Fibroblast of lung (primary cell): ENCODE results near the gene TXNIP. TPM values are rescaled to one million over a fixed set of nuclear protein-coding genes. Genes with fewer than 3 reads are reported as not detected.

Source experiments
- DNase-seq, 2 donors: peaks; one replicate each; pipeline versions ENCODE4 v3.0.0 to v3.0.0-alpha.2; 2010; ENCODE audit warnings: low read depth in 2 of 2
- H2AFZ ChIP-seq: 2 replicates; pipeline ENCODE4 v1.5.1; 2012; ENCODE audit warnings: low read length, control low read depth, inconsistent platforms
- H3K27ac ChIP-seq: 2 replicates; pipeline ENCODE4 v1.5.1; 2011; ENCODE audit warnings: low read length, control low read depth; ENCODE audit not compliant: insufficient read depth
- H3K27me3 ChIP-seq: 2 replicates; pipeline ENCODE4 v1.5.1; 2011; ENCODE audit warnings: mild to moderate bottlenecking, low read length; ENCODE audit not compliant: control insufficient read depth, insufficient read depth
- H3K36me3 ChIP-seq: 2 replicates; pipeline ENCODE4 v1.5.1; 2011; ENCODE audit warnings: low read length; ENCODE audit not compliant: control insufficient read depth, insufficient read depth
- H3K4me1 ChIP-seq: 2 replicates; pipeline ENCODE4 v1.5.1; 2011; ENCODE audit warnings: low read length; ENCODE audit not compliant: control insufficient read depth, insufficient read depth; ENCODE audit errors: extremely low read depth
- H3K4me2 ChIP-seq: 2 replicates; pipeline ENCODE4 v1.5.1; 2011; ENCODE audit warnings: low read length, control low read depth; ENCODE audit not compliant: insufficient read depth; ENCODE audit errors: extremely low read depth
- H3K4me3 ChIP-seq, 4 experiments: fragments of 200-600 bp in 1 of 4; sonication (generic) in 1 of 4; replicated peaks in 1 of 4; 2 replicates each; pipeline ENCODE4 v1.5.1; 2011 to 2016; ENCODE audit warnings: low read length in 4 of 4, low read depth in 3 of 4, mild to moderate bottlenecking in 3 of 4, control low read depth in 2 of 4, inconsistent platforms in 1 of 4, mixed read lengths in 1 of 4; ENCODE audit not compliant: insufficient read depth in 1 of 4; ENCODE audit errors: control extremely low read depth in 1 of 4
- H3K79me2 ChIP-seq: 2 replicates; pipeline ENCODE4 v1.5.1; 2012; ENCODE audit warnings: mild to moderate bottlenecking, low read length, inconsistent platforms; ENCODE audit not compliant: control insufficient read depth, insufficient read depth
- H3K9ac ChIP-seq: 2 replicates; pipeline ENCODE4 v1.5.1; 2011; ENCODE audit warnings: mild to moderate bottlenecking, low read length, control low read depth; ENCODE audit not compliant: insufficient read depth
- H3K9me3 ChIP-seq: 2 replicates; pipeline ENCODE4 v1.5.1; 2012; ENCODE audit warnings: low read depth, low read length; ENCODE audit not compliant: control insufficient read depth, insufficient read depth
- H4K20me1 ChIP-seq: 2 replicates; pipeline ENCODE4 v1.5.1; 2011; ENCODE audit warnings: low read length; ENCODE audit not compliant: control insufficient read depth, insufficient read depth; ENCODE audit errors: extremely low read depth
- CTCF ChIP-seq, 2 donors: IDR thresholded peaks in 1 of 2; conservative IDR thresholded peaks in 1 of 2; 1 replicate in 1 of 2; 2 replicates in 1 of 2; pipeline ENCODE4 v1.5.1; 2011 to 2012; ENCODE audit warnings: low read length in 2 of 2, control low read depth in 1 of 2, inconsistent platforms in 1 of 2, low read depth in 1 of 2, mild to moderate bottlenecking in 1 of 2
- EZH2 ChIP-seq: IDR thresholded peaks from 2 replicates; pipeline ENCODE4 v1.5.1; 2012; ENCODE audit warnings: low read length, control low read depth, mild to moderate bottlenecking; ENCODE audit errors: missing control alignments
- polyA plus RNA-seq, 2 donors: library from polyadenylated mRNA; depleted of rRNA in 1 of 2; stranded (reverse) in 1 of 2; unstranded in 1 of 2; fragments of >200 nt; gene quantifications; 2 replicates each; pipeline ENCODE4 v1.2.1, GENCODE V29; 2011 to 2012; ENCODE audit warnings: missing spikeins in 1 of 2
- total RNA-seq: library from RNA; depleted of rRNA; stranded (reverse); fragments of >200 nt; gene quantifications from 2 replicates; pipeline ENCODE4 v1.2.1, GENCODE V29; 2014

The TXNIP gene
- total and polyA plus RNA-seq, 2 donors (not counting 1 experiment from before 2014, with no cell fraction given) = 204 to 773 TPM

GRCh38 chr1:146020058-146021049 lies 24.0 kb upstream of the TXNIP start:
- DNase-seq = no peak
- H3K4me3 ChIP-seq = no peak overlapping the region
- H3K79me2 ChIP-seq = no peaks in the 10 kb centered on the region
- TF ChIP-seq EZH2 = no peak
- TF ChIP-seq CTCF (conservative IDR thresholded peaks at IDR 0.05 in 1 of 2, IDR thresholded peaks at IDR 0.05 in 1 of 2; ENCODE audit: low read depth in 1 of 2, low read length in 2 of 2) = no peak
- no peak overlapping the region for H2AFZ ChIP-seq
- peaks cover 24% of the 10 kb centered on the region for H3K27me3 ChIP-seq
- no peak overlapping the region for H3K9ac ChIP-seq
- no peak overlapping the region for H3K27ac ChIP-seq
- no peak overlapping the region for H3K4me2 ChIP-seq
- no peaks in the 10 kb centered on the region for H3K36me3 ChIP-seq
- no peaks in the 10 kb centered on the region for H3K9me3 ChIP-seq
- no peaks in the 10 kb centered on the region for H3K4me1 ChIP-seq
- no peaks in the 10 kb centered on the region for H4K20me1 ChIP-seq

GRCh38 chr1:146019231-146020057 lies 23.1 kb upstream of the TXNIP start:
- H3K27ac ChIP-seq = no peak overlapping the region
- H3K9ac ChIP-seq = no peak overlapping the region
- H3K4me2 ChIP-seq = peak overlapping the region; percentile 32
- no peaks in the 10 kb centered on the region for H3K4me1 ChIP-seq
- no peak overlapping the region for H2AFZ ChIP-seq
- H3K79me2 ChIP-seq = no peaks in the 10 kb centered on the region
- peaks cover 24% of the 10 kb centered on the region for H3K27me3 ChIP-seq
- no peaks in the 10 kb centered on the region for H3K9me3 ChIP-seq
- no peak for TF ChIP-seq EZH2
- TF ChIP-seq CTCF (conservative IDR thresholded peaks at IDR 0.05 in 1 of 2, IDR thresholded peaks at IDR 0.05 in 1 of 2; ENCODE audit: low read depth in 1 of 2, low read length in 2 of 2) = no peak
- no peaks in the 10 kb centered on the region for H3K36me3 ChIP-seq
- no peak for DNase-seq
- no peaks in the 10 kb centered on the region for H4K20me1 ChIP-seq
- no peak overlapping the region for H3K4me3 ChIP-seq

- no peak overlapping the region for H3K4me2 ChIP-seq
- H2AFZ ChIP-seq = no peak overlapping the region
- no peaks in the 10 kb centered on the region for H3K9me3 ChIP-seq
- H4K20me1 ChIP-seq = no peaks in the 10 kb centered on the region
- H3K4me1 ChIP-seq = no peaks in the 10 kb centered on the region
- H3K9ac ChIP-seq = no peak overlapping the region
- TF ChIP-seq EZH2 = no peak
- no peak for TF ChIP-seq CTCF (conservative IDR thresholded peaks at IDR 0.05 in 1 of 2, IDR thresholded peaks at IDR 0.05 in 1 of 2; ENCODE audit: low read depth in 1 of 2, low read length in 2 of 2)
- H3K27me3 ChIP-seq = peaks cover 21% of the 10 kb centered on the region
- no peaks in the 10 kb centered on the region for H3K36me3 ChIP-seq
- H3K27ac ChIP-seq = no peak overlapping the region
- no peaks in the 10 kb centered on the region for H3K79me2 ChIP-seq
- no peak overlapping the region for H3K4me3 ChIP-seq
- no peak for DNase-seq
Measured at GRCh38 chr1:146016891-146017290, 20.5 kb upstream of the TXNIP start.
